Measurements from ENCODE around the gene RLIM. TPM values are rescaled to one million over a fixed set of nuclear protein-coding genes. Genes with fewer than 3 reads are reported as not detected.
A peak's percentile ranks its signal among the peaks of the same experiment; 100 is the strongest.

RLIM gene
- total RNA-seq, 1 experiment from 2014 or later, result 36.4 TPM

DNA sequence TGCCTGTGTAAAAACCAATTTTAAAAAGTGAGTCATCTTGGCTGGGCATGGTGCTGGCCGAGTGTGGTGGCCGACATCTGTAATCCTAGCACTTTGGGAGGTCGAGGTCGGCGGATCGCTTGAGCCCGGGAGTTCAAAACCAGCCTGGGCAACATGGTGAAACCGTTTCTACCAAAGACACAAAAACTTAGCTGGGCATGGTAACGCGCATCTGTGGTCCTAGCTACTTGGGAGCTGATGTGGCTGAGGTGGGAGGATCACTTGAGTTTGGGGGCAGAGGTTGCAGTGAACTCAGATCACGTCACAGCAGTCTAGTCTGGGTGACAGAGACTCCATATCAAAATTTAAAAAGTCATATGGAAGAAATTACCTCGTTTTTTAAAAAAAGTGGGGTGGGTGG, 7.6 kb downstream of the RLIM start:
- Histone ChIP-seq H4K5ac (ENCODE audit: insufficient read length, low read depth, low read length) (no peak overlapping the region), H3K9me3 (ENCODE audit: control insufficient read depth, low read depth, low read length) (no peaks in the 10 kb centered on the region), H4K91ac (ENCODE audit: insufficient read length, low read depth, low read length) (no peak overlapping the region), H2BK5ac (ENCODE audit: insufficient read length, low read length) (no peak overlapping the region), H3K79me1 (ENCODE audit: insufficient read depth, low read depth, low read length, poor library complexity, severe bottlenecking) (no peaks in the 10 kb centered on the region), H4K20me1 (ENCODE audit: control insufficient read depth, insufficient read depth, insufficient read length) (no peaks in the 10 kb centered on the region), H3K23ac (ENCODE audit: insufficient read length, low read depth, low read length) (no peak overlapping the region), H3K4ac (ENCODE audit: low read depth, low read length) (no peak overlapping the region), H3K14ac (ENCODE audit: insufficient read depth, low read length) (no peak overlapping the region), H3K9ac (ENCODE audit: extremely low read depth, insufficient read length, low read length) (no peak overlapping the region), H2BK15ac (ENCODE audit: low read depth, low read length) (no peak overlapping the region), H3T11ph (ENCODE audit: low read length) (no peak overlapping the region), H2BK12ac (ENCODE audit: insufficient read length, low read depth, low read length) (no peak overlapping the region), H2AFZ (ENCODE audit: low read length) (no peak overlapping the region), H3K23me2 (ENCODE audit: insufficient read length, low read depth, low read length, poor library complexity, severe bottlenecking) (no peaks in the 10 kb centered on the region), H2BK120ac (ENCODE audit: low read depth, low read length, poor library complexity, severe bottlenecking) (no peak overlapping the region), H4K8ac (replicated peaks; ENCODE audit: insufficient read length, low read depth, low read length) (no peak overlapping the region), H2BK20ac (ENCODE audit: low read depth, low read length, poor library complexity, severe bottlenecking) (no peak overlapping the region), H3K4me1 (ENCODE audit: insufficient read depth, low read length) (no peaks in the 10 kb centered on the region; the same call in 1 of the 2 replicates), H3K18ac (ENCODE audit: insufficient read length, low read depth, low read length) (no peak overlapping the region), H2AK5ac (ENCODE audit: insufficient read length, low read length) (no peak overlapping the region), H3K56ac (ENCODE audit: insufficient read length, low read depth, low read length) (no peak overlapping the region), H3K4me2 (ENCODE audit: insufficient read depth, insufficient read length, low read length) (no peak overlapping the region), H3K27ac (ENCODE audit: insufficient read length, low read depth, low read length) (no peak overlapping the region), H3K79me2 (ENCODE audit: insufficient read depth, low read length) (peaks cover 5% of the 10 kb centered on the region; the same call in 1 of the 2 replicates), H3K27me3 (ENCODE audit: insufficient read depth, low read length) (no peaks in the 10 kb centered on the region)
- peaks cover 46 to 54% of the 10 kb centered on the region in 2 experiments for H3K9me3 Mint-ChIP-seq
- peaks cover 17 to 26% of the 10 kb centered on the region in 2 experiments; a peak in 3 of 4 replicates for H3K4me1 Mint-ChIP-seq
- H3K27me3 Mint-ChIP-seq (ENCODE audit: low read depth), result no peaks in the 10 kb centered on the region
- DNase-seq, result no peak
- H3K4me3 Mint-ChIP-seq, result no peak overlapping the region; a peak in 1 of 5 replicates
- WGBS (ENCODE audit: extremely low coverage, insufficient read length, low lambda C conversion rate), result no CpG with 5 or more reads among the region's 12 CpGs
- TF ChIP-seq, protein P1, sequence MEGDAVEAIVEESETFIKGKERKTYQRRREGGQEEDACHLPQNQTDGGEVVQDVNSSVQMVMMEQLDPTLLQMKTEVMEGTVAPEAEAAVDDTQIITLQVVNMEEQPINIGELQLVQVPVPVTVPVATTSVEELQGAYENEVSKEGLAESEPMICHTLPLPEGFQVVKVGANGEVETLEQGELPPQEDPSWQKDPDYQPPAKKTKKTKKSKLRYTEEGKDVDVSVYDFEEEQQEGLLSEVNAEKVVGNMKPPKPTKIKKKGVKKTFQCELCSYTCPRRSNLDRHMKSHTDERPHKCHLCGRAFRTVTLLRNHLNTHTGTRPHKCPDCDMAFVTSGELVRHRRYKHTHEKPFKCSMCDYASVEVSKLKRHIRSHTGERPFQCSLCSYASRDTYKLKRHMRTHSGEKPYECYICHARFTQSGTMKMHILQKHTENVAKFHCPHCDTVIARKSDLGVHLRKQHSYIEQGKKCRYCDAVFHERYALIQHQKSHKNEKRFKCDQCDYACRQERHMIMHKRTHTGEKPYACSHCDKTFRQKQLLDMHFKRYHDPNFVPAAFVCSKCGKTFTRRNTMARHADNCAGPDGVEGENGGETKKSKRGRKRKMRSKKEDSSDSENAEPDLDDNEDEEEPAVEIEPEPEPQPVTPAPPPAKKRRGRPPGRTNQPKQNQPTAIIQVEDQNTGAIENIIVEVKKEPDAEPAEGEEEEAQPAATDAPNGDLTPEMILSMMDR (conservative IDR thresholded peaks at IDR 0.05), result no peak
- peaks cover 25 to 39% (median 25%) of the 10 kb centered on the region in 3 experiments for H3K36me3 Mint-ChIP-seq (ENCODE audit: insufficient read depth in 1 of 3, low read depth in 3 of 3)
- peak overlapping the region in 1 of 3 experiments; percentile 29; a peak in 1 of 7 replicates for H3K27ac Mint-ChIP-seq
